Caco-2 (cell line): Measurements from ENCODE around the gene HCRT. TPM values are rescaled to one million over a fixed set of nuclear protein-coding genes. Genes with fewer than 3 reads are reported as not detected.
"Not testable (repeated sequence)": the region's sequence is repeated elsewhere in the genome, so short reads cannot be mapped to it uniquely, and the experiment has no call there.

Experiments
- BruUV-seq: library from RNA; stranded (reverse); fragments of 400-500 nt; replicated peaks from 2 replicates; lab custom pipeline; 2021; lab: Mats Ljungman, UMichigan
- CTCF ChIA-PET: fragments of 300-600 bp; sonication (Branson Sonifier 250); formaldehyde crosslinking; loops from one replicate; lab custom pipeline; 2022; ENCODE audit warnings: antibody characterized with exemption; lab: Charles Lee
- POLR2A ChIA-PET: fragments of 300-600 bp; sonication (Branson Sonifier 250); formaldehyde crosslinking; loops from one replicate; lab custom pipeline; 2022; ENCODE audit warnings: antibody characterized with exemption; lab: Charles Lee
- DNase-seq, 2 experiments: peaks; one replicate each; pipeline versions ENCODE4 v3.0.0 to v3.0.0-alpha.2; 2020 to 2022
- H3K27me3 ChIP-seq: replicated peaks from 2 replicates; pipeline ENCODE4 v1.6.0; 2011; ENCODE audit warnings: low read length; ENCODE audit not compliant: control insufficient read depth, insufficient read depth
- H3K36me3 ChIP-seq: 2 replicates; pipeline ENCODE4 v1.5.1; 2011; ENCODE audit warnings: low read length; ENCODE audit not compliant: control insufficient read depth, insufficient read depth
- H3K4me1 ChIP-seq: fragments of 250-450 bp; sonication (Bioruptor Pico); 2 replicates; pipeline ENCODE4 v1.5.1; 2020; ENCODE audit warnings: mild to moderate bottlenecking
- H3K4me3 ChIP-seq: 2 replicates; pipeline ENCODE4 v1.5.1; 2011; ENCODE audit warnings: low read depth, mild to moderate bottlenecking, control low read depth, low read length
- H3K9me3 ChIP-seq: fragments of 250-450 bp; sonication (Bioruptor Pico); 2 replicates; pipeline ENCODE4 v1.5.1; 2020; ENCODE audit warnings: mild to moderate bottlenecking, moderate library complexity
- H3K27ac Mint-ChIP-seq: one replicate; pipeline ENCODE4 v1.8.0; 2022; ENCODE audit warnings: mixed read lengths; ENCODE audit not compliant: unreplicated experiment
- H3K27me3 Mint-ChIP-seq: one replicate; pipeline ENCODE4 v1.8.0; 2022; ENCODE audit warnings: mixed read lengths; ENCODE audit not compliant: insufficient read depth, unreplicated experiment
- H3K36me3 Mint-ChIP-seq: one replicate; pipeline ENCODE4 v1.8.0; 2022; ENCODE audit warnings: mild to moderate bottlenecking, mixed read lengths; ENCODE audit not compliant: insufficient read depth, unreplicated experiment
- H3K4me1 Mint-ChIP-seq: one replicate; pipeline ENCODE4 v1.8.0; 2022; ENCODE audit warnings: low read depth, mixed read lengths; ENCODE audit not compliant: unreplicated experiment
- H3K4me3 Mint-ChIP-seq: one replicate; pipeline ENCODE4 v1.8.0; 2022; ENCODE audit warnings: mild to moderate bottlenecking, moderate library complexity, mixed read lengths; ENCODE audit not compliant: unreplicated experiment
- H3K9me3 Mint-ChIP-seq: one replicate; pipeline ENCODE4 v1.8.0; 2022; ENCODE audit warnings: mixed read lengths; ENCODE audit not compliant: unreplicated experiment
- intact Hi-C: fragments of 100-400 bp; cut with micrococcal nuclease; formaldehyde crosslinking; loops from one replicate; pipeline ENCODE4 v1.10.0; 2022; ENCODE audit not compliant: unreplicated experiment
- total RNA-seq: library from RNA; stranded (reverse); gene quantifications from 2 replicates; pipeline ENCODE4 v1.2.3, GENCODE V29; 2022
- TF ChIP-seq, protein P1 (sequence below), 2 experiments: fragments of 200-600 bp in 1 of 2; IDR thresholded peaks; 1 replicate in 1 of 2; 2 replicates in 1 of 2; pipeline versions ENCODE4 v1.5.1 to v1.8.0; 2011 to 2022; ENCODE audit warnings: antibody characterized with exemption in 1 of 2, control low read depth in 1 of 2, inconsistent platforms in 1 of 2, low read depth in 1 of 2, low read length in 1 of 2, mild to moderate bottlenecking in 1 of 2, moderate library complexity in 1 of 2; ENCODE audit not compliant: insufficient read depth in 1 of 2, severe bottlenecking in 1 of 2, unreplicated experiment in 1 of 2

HCRT gene
- total RNA-seq, 1 experiment from 2014 or later: not detected

DNA sequence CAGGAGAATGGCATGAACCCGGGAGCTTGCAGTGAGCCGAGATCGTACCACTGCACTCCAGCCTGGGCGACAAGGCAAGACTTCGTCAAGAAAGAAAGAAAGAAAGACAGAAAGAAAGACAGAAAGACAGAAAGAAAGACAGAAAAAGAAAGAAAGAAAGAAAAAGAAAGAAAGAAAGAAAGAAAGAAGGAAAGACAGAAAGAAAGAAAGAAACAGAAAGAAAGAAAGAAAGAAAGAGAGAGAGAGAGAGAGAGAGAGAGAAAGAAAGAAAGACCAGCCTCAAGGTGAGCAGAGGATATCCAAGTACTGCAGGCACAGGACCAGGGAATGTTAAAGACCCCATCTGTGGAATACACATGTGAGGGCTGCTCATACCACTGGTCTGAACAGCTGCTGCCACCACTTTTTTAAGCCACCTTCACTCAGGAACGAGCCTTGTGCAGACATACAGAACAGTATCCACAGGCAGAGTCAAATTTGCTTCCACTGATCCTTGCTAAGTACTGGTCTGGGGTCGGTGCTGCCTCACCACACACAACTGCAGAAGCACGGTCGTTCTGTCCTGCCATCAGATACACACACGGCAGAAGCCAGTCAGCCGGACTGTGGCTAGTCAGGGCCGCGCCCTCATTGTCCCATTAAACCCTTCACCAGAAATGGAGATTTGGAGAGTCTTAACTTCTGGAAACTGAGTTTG lies 38.2 kb downstream of the HCRT start:
- ChIA-PET POLR2A (no interaction called here), CTCF (no interaction called here)
- TF ChIP-seq, protein P1, sequence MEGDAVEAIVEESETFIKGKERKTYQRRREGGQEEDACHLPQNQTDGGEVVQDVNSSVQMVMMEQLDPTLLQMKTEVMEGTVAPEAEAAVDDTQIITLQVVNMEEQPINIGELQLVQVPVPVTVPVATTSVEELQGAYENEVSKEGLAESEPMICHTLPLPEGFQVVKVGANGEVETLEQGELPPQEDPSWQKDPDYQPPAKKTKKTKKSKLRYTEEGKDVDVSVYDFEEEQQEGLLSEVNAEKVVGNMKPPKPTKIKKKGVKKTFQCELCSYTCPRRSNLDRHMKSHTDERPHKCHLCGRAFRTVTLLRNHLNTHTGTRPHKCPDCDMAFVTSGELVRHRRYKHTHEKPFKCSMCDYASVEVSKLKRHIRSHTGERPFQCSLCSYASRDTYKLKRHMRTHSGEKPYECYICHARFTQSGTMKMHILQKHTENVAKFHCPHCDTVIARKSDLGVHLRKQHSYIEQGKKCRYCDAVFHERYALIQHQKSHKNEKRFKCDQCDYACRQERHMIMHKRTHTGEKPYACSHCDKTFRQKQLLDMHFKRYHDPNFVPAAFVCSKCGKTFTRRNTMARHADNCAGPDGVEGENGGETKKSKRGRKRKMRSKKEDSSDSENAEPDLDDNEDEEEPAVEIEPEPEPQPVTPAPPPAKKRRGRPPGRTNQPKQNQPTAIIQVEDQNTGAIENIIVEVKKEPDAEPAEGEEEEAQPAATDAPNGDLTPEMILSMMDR (IDR thresholded peaks at IDR 0.05; ENCODE audit: insufficient read depth in 1 of 2, low read depth in 1 of 2, low read length in 1 of 2, severe bottlenecking in 1 of 2, unreplicated experiment in 1 of 2): no peak
- no TSS peak for BruUV-seq
- Histone ChIP-seq H3K4me3 (no peak overlapping the region), H3K36me3 (peaks cover 5% of the 10 kb centered on the region; the same call in 1 of the 2 replicates), H3K9me3 (no peaks in the 10 kb centered on the region), H3K4me1 (no peaks in the 10 kb centered on the region), H3K27me3 (no peaks in the 10 kb centered on the region)
- Mint-ChIP-seq H3K4me1 (no peaks in the 10 kb centered on the region), H3K27ac (no peak overlapping the region), H3K4me3 (no peak overlapping the region), H3K27me3 (no peaks in the 10 kb centered on the region), H3K9me3 (no peaks in the 10 kb centered on the region), H3K36me3 (peaks cover 63% of the 10 kb centered on the region)
- DNase-seq: no peak
- intact Hi-C loops: no loop called here

DNA sequence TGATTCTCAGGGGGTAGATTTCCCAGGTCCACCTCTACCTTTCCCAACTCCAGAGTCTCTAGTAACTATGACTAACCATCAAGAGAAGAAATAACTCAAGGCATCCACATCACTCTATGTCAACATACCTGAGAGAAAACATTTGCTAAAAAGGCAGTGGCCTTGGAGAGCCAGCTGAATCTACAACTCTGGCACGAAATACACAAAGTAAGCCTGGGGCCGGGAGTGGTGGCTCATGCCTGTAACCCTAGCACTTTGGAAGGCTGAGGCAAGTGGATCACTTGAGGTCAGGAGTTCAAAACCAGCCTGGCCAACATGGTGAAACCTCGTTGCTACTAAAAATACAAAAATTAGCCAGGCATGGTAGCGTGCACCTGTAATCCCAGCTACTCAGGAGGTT lies 42.1 kb downstream of the HCRT start:
- H3K27me3 Mint-ChIP-seq, BruUV-seq, H3K36me3 ChIP-seq, H3K4me3 Mint-ChIP-seq, POLR2A ChIA-PET, H3K4me1 Mint-ChIP-seq, intact Hi-C loops, H3K27ac Mint-ChIP-seq, H3K27me3 ChIP-seq, H3K4me3 ChIP-seq, DNase-seq, H3K9me3 ChIP-seq, H3K4me1 ChIP-seq, H3K9me3 Mint-ChIP-seq: not testable (repeated sequence)
- CTCF ChIA-PET: interaction anchor here (0.6 to 0.7 kb wide), 2 partner anchors 127 to 435 kb away, joined by 3 read pairs; no protein-coding TSS in a partner anchor
- H3K36me3 Mint-ChIP-seq: peaks cover 53% of the 10 kb centered on the region

DNA sequence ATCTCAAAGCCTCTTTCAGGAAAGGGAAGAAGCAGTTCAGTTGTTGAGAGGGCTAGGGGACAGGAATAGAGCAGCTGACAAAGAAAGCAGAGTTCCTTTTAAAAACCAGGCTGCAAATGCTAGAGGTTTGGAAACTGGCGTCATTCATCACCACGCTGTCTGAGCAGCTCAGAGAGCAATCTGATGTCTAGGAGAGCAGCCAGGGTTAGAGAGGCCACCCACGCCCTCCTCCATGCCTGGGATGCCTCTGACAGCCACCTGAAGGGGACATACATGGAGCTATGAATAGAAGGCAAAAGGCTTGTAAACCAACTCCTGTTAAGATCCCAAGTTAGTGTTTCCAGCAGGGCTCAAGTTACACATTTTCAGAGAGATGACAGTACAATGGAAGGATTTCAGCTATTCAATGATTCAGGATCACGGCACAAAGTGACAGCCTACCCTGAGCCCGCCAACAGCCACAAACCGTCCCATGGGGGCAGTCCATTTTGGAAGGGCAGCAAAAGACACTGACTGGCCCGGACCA lies 42.8 kb downstream of the HCRT start:
- CTCF ChIA-PET: interaction anchor here (0.6 to 1.0 kb wide), 2 partner anchors 22 to 436 kb away, joined by 3 read pairs; no protein-coding TSS in a partner anchor
- H3K4me3 Mint-ChIP-seq: no peak overlapping the region
- no peaks in the 10 kb centered on the region for H3K27me3 Mint-ChIP-seq
- TF ChIP-seq, protein P1 (IDR thresholded peaks at IDR 0.05; ENCODE audit: insufficient read depth in 1 of 2, low read depth in 1 of 2, low read length in 1 of 2, severe bottlenecking in 1 of 2, unreplicated experiment in 1 of 2): no peak
- Histone ChIP-seq H3K36me3 (peaks cover 2% of the 10 kb centered on the region), H3K4me3 (no peak overlapping the region), H3K4me1 (no peaks in the 10 kb centered on the region), H3K27me3 (no peaks in the 10 kb centered on the region), H3K9me3 (no peaks in the 10 kb centered on the region)
- POLR2A ChIA-PET: no interaction called here
- DNase-seq: no peak
- H3K27ac Mint-ChIP-seq: no peak overlapping the region
- no peaks in the 10 kb centered on the region for H3K4me1 Mint-ChIP-seq
- peaks cover 50% of the 10 kb centered on the region for H3K36me3 Mint-ChIP-seq
- no TSS peak for BruUV-seq
- intact Hi-C loops: no loop called here
- H3K9me3 Mint-ChIP-seq: no peaks in the 10 kb centered on the region
